NCI-H146 (cell line): ENCODE measurements around the gene CLIP2.
A peak's percentile ranks its signal among the peaks of the same experiment; 100 is the strongest.
"Not testable (repeated sequence)": the region's sequence is repeated elsewhere in the genome, so short reads cannot be mapped to it uniquely, and the experiment has no call there.

Source experiments
- DNase-seq: peaks from one replicate; lab custom pipeline; 2025; lab: John Stamatoyannopoulos, UW

The CLIP2 gene

DNA sequence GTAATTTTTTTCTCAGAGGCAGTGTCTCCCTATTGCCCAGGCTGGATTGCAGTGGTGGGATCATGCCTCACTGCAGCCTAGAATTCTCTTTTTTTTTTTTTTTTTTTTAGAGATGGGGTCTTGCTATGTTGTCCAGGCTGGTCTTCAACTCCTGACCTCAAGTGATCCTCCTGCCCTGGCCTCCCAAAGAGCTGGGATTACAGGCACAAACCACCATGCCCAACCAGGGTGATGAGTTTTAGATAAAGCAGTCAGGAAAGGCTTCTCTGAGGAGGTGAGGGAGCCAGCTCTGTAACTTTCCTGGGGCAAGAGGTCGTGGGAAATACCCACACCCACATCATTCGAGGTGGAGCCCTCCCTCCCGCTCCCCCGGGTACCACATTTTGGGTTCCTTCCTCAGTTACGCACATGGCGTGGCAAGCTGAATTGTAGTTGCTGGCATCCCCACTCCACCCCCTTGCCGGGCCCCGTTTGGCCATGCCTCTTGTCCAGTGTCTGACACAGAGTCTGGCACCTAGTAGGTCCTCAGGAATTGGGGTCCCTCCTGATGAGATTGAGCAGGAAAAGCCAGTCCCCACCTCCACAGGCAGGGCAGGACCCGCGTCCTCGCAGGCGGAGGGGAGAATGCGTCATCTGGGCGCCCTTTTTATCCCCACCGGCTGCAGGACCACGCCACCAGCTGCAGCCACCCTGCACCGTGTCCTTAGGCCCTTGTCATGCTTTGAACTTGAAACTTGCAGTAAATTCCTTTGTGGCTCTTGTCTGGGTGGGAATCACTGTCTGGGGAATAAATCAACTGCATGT, 43.4 kb downstream of the CLIP2 start:
- DNase-seq: no peak

DNA sequence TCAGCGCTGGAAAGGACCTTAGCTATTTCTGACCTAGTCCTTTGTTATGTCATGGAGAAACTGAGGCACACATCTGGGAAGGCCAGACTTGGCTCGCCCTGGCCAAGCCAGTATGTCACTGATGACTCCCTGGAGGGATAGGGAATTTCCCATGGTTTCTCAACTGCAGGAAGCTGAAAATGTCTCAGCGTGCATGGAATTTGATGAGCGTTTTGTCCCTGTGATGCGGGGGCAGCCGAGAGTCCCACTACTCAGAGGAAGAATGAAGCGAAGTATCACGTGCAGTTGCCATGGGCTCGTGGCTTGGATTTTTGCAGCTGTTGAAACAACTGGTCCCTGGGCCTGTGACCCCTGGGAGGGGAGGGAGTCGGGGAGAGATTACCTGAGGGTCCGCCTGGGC, 44.8 kb downstream of the CLIP2 start:
- no peak for DNase-seq

DNA sequence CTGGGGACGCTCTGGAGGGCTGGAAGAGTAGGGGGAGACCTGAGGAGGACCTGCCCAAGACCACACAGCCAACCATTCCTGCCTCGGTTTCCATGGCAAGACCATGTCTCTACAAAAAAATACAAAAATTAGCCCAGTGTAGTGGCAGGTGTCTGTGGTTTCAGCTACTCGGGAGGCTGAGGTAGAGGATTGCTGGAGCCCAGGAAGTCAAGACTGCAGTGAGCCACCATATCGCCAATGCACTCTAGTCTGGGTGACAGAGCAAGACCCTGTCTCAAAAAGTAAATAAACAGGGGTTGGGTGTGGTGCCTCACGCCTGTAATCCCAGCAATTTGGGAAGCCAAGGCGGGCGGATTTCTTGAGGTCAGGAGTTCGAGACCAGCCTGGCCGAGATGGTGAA, 48.7 kb downstream of the CLIP2 start:
- no peak for DNase-seq

DNA sequence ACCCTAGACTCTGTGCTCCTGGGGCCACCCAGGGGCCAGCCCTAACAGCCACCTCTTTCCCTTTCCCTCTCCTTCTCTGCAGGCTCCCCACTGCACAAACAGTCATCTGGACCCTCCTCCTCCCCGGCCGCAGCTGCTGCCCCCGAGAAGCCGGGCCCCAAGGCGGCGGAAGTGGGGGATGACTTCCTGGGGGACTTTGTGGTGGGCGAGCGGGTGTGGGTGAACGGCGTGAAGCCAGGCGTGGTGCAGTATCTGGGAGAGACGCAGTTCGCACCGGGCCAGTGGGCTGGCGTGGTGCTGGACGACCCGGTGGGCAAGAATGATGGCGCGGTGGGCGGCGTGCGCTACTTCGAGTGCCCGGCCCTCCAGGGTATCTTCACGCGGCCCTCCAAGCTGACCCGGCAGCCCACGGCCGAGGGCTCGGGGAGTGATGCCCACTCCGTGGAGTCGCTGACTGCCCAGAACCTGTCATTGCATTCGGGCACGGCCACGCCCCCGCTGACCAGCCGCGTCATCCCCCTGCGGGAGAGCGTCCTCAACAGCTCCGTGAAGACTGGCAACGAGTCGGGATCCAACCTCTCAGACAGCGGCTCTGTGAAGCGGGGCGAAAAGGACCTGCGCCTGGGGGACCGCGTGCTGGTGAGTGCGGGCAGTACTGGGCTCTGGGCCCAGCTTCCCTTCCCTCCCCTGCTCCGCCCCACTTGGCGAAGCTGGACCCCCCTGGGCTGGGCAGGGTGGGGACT, 49.3 kb downstream of the CLIP2 start:
- no peak for DNase-seq

DNA sequence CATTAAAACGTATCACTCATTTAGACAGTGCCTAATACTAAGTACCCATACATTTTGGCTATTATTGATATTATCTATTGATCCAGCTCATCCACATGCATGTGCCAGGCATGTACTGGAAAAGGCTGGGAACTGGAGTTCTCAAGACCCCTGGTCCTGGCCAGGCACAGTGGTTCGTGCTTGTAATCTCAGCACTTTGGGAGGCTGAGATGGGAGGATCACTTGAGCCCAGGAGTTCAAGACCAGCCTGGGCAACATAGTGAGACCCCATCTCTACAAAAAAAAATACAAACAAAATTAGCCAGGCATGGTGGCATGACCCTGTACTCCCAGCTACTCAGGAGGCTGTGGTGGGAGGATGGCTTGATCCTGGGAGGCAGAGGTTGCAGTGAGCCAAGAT, 50.4 kb downstream of the CLIP2 start:
- DNase-seq: not testable (repeated sequence)

DNA sequence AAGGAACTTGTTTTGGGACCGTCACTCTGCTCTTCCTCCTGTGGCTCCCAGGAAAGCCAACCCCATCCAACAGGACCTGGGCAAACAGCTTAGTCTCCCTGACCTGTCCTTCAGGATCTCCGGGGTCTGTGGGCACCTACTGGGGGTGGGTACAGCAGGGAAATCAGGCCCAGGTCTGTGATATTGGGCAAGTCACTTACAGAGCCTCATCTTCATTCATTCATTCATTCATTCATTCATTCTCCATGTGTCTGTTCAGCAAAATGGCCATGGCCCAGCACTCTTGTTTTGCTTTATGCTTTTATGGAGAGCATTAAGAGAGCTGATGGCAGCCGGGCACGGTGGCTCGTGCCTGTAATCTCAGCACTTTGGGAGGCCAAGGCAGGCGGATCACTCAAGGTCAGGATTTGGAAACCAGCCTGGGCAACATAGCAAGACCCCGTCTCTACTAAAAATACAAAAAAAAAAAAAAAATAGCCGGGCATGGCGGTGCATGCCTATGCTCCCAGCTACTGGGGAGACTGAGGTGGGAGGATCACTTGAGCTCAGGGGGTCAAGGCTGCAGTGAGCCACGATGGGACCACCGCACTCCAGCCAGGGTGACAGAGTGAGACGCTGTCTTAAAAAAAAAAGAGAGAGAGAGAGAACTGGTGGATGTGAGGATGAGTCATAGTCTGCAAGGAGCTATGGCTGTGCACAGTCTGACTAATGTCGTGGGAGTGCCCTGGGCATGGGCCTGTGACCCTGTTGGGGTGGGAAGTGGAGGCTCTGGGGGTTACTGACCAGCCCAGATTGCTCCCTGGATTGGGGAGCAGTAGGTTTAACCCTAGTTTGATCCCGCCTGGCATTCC, 54.3 kb downstream of the CLIP2 start:
- no peak for DNase-seq

DNA sequence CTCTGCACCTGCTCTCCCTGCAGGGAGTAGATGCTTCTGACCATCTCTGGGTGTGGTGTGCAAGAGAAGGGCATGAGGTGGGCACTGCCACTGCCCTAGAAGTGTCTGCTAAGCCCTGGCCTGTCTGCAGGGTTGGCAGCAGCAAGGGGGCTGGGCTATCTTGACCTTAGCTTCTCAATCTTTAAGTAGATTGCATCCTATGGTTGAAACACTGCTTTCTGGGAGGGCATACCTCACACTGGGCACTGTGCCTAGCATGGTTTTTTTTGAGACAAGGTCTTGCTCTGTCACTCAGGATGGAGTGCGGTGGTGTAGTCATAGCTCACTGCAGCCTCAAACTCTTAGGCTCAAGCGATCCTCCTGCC, 54.9 kb downstream of the CLIP2 start:
- no peak for DNase-seq

DNA sequence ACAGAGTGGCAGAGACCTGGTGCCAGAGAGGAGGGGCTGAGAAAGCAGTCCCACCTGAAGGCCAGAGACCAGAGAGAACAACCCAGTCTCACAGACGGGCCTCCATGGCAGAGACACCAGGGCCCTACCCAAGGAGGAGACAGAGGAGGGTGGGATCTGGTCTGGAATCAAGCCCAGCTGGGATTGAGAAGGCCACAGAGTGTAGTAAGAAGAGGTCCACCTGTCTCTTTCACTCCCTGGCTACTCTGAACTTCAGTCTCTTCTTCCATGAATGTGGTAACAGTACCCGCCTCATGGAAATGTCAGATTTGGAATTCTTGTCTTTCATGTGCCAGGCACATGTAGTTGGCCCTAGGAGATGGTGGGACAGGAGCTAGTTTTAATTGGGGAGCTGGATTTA, 55.6 kb downstream of the CLIP2 start:
- no peak for DNase-seq

DNA sequence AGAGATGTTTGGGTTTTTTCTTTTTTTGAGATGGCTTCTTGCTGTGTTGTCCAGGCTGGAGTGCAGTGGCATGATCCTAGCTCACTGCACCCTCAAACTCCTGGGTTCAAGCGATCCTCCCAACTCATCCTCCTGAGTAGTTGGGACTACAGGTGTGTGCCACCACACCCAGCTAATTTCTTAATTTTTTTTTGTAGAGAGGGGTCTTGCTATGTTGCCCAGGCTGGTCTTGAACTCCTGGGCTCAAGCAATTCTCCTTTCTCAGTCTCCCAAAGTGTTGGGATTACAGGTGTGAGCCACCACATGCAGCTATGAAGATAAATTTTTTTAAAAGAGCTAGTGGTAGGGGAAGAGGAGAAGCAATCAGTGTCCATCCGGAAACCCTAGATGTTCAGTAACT, 56.8 kb downstream of the CLIP2 start:
- DNase-seq: no peak

DNA sequence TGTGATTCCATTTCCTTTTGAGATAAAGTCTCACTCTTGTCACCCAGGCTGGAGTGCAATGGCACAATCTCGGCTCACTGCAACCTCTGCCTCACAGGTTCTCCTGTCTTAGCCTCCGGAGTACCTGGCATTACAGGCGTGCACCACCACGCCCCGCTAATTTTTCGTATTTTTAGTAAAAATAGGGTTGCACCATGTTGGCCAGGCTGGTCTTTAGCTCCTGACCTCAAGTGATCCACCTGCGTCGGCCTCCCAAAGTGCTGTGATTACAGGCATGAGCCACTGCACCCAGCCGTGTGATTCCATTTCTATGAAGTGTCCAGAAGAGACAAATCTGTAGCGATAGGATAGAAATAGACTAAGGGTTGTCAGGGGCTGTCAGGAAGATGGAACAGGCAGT, 60.4 kb downstream of the CLIP2 start:
- DNase-seq: no peak

DNA sequence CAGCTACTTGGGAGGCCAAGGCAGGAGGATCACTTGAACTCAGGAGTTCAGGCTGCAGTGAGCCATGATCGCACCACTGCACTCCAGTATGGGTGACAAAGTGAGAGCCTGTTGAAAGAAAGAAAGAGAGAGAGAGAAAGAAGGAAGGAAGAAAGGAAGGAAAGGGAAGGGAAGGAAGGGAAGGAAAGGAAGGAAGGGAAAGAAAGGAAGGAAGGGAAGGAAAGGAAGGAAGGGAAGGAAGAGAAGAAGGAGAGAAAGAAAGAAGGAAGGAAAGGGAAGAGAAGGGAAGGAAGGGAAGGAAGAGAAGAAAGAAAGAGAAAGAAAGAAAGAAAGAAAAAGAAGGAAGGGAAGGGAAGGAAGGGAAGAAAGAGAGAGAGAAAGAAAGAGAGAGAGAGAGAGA, 61.5 kb downstream of the CLIP2 start:
- DNase-seq: no peak

DNA sequence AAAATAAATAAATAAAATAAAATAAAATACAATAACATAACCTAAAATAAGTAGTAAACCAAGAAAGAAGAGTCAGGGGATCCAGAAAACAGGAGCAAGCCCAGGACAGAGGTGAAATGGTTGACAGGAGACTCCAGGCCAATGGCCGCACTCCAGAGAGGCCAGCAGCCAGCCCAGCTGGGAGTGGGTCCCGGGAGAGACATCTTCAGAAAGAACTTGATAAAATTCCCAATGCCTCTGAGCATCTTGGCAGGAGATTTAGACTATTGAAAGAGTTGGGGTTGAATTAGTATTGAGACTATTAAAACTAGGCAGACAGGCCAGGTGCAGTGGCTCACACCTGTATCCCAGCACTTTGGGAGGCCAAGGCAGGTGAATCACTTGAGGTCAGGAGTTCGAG, 62.6 kb downstream of the CLIP2 start:
- DNase-seq: no peak

DNA sequence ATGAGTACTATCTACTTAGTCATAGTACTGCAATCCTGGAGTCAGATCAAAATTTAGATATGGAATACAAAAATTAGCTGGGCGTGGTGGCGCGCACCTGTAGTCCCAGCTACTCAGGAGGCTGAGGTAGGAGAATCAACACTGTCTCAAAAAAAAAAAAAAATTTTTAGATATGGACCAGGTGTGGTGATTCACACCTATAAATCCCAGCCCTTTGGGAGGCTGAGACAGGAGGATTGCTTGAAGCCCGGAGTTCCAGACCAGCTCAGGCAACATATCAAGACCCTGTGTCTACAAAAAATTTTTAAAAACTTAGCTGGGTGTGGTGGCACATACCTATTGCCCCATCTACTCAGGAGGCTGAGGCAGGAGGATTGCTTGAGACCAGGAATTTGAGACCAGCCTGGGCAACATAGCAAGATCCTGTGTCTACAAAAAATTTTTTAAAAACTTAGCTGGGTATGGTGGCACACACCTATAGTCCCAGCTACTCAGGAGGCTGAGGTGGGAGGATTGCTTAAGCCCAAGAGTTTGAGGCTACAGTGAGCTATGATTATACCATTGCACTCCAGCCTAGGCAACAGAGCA, 63.4 kb downstream of the CLIP2 start:
- DNase-seq: not testable (repeated sequence)

DNA sequence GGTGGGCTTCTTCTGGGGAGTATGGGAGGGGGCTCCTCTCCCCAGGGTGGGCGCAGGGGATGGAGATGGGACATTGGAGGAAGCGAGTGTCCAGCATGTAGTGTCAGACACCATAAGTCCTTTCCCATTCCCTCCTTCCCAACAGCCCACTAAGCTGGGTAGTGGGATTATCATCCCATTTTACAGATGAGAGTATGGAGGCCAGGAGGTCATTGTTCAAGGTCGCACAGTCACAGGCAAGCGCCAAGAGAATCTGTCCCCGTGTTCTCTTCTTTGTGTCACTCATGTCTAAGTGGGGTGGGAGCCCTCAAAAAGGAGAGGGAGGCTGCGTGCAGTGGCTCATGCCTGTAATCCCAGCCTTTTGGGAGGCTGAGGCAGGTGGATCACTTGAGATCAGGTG, 64.8 kb downstream of the CLIP2 start:
- no peak for DNase-seq

DNA sequence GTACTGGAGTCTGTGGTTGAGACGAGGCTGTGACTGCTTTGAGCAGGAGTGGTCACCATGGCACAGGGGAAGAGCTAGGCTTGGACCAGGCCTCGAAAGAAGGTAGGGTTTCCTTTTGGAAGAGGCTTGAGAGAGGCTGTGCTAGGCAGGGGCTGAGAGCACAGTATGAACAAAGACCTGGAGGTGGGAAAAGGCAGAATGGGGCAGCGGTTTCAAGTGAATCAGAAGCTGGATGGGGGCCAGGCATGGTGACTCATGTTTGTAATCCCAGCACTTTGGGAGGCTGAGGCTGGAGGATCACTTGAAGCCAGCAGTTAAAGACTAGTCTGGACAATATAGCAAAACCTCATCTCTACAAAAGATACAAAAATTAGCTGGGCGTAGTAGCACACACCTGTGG, 65.9 kb downstream of the CLIP2 start:
- no peak for DNase-seq

DNA sequence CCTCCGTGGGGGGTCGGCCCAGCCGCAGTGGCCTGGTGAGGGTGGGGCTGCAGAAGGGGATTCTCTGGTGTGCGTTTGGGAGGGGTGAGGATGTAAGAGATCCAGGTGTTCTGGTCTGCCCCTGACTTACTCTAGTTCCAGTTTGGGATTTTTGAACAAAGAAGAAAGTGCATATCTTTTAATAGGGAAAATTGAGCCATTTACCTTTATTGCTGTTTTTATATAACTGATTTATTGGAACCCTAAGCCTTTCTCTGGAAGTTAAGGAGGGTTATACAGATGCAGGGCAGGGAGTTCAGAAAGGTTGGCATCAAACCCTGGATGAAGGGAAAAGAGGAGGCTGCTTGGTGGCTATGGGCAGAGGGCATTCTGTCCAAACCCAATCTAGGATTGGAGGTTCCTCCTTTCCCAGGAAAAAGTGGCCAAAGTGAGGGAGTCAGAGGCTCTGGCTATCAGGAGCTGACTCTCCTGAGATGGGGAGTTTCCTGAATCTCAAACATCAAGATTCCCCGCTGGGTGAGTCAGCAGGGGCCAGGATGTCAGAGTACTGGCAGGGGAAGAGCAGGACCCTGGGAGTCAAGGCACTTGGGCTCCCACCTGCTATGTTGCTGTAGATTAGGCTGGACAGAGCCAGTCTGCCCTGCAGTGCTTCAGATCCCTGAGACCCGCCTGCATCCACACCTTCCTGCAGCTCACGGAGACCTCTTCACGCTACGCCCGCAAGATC, 67.5 kb downstream of the CLIP2 start:
- DNase-seq: no peak

DNA sequence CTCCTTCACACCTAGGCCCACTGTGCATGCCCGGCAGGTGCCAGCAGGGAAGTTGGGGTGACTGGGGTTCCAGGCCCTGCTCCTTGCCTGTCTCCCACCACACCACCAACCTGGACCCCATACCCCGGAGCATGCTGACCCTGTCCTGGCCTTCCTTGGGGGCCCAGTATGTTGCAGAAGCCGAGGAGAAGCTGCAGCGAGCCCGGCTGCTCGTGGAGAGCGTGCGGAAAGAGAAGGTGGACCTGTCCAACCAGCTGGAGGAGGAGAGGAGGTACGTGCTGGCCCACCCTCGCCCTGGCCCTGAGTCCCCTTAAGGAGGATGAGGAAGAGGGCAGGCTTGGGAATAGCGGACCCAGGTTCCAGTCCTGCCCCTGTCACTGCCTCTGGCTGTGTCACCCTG, 70.8 kb downstream of the CLIP2 start:
- no peak for DNase-seq

DNA sequence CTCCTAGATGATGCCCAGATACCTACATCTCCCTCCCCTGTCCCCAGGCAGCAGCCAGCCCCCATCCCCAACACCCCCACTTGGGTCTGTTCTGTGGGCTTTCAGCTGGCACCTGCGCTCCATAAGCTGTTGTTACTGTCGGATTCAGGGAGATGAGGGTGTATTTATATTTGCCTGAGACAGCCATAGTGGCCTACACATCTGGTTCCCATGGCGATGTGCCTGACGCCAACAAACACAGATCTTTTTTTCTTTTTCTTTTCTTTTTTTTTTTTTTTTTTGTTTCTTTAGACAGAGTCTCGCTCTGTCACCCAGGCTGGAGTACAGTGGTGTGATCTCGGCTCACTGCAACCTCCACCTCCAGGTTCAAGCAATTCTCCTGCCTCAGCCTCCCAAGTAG, 73.1 kb downstream of the CLIP2 start:
- DNase-seq: no peak

DNA sequence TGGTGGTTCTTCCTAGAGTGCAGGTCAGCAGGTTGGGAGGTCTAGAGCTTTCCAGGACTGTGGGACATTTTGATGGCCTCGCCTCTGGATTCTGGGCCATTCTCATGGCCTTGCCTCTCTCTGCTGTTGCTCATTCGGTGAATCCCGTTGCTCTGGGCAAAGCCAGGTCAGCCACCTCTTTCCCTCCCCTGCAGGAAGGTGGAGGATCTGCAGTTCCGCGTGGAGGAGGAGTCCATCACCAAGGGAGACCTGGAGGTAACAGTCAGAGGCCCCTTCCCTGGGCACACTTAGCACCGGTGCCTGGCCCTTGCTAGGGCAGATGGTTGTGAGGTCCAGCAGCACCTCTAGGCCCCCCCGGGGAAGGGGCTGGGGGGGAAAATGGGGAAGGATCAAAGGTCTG, 74.9 kb downstream of the CLIP2 start:
- DNase-seq: no peak

DNA sequence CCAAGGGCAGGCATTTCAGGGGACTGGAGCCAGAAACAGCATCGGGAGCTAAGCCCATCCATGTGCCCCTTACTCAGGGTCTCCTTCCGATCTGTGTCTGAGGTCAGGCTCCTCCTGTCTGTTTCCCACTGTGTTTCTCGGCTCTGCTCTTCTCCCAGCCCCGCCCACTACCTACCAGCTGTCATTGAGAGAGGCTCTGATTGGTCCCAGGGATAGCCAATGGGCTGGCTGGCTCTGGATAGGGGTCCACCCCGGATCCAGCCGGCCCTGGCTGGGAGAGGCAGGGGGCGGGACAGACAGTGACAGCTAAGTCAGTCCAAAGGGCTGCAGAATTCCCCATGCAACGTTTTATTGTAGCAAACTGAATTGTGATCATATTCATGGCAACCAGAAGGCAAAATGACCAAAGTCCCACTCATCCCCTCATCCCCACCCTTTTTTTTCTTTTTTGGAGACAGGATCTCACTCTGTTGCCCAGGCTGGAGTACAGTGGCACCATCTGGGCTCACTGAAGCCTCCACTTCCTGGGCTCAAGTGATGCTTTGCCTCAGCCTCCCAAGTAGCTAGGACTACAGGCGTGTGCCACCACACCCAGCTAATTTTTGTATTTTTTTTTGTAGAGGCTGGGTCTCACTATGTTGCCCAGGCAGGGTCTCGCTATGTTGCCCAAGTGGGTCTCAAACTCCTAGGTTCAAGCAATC, 76.3 kb downstream of the CLIP2 start:
- DNase-seq: peak; percentile 93
